Gastrocnemius medialis (tissue), 4 donors: ENCODE results near the gene ASCC1. TPM values are rescaled to one million over a fixed set of nuclear protein-coding genes. Genes with fewer than 3 reads are reported as not detected.
A peak's percentile ranks its signal among the peaks of the same experiment; 100 is the strongest.

Source experiments
- ATAC-seq, 2 donors: fragments of 150-250 bp; one replicate each; pipeline ENCODE4 v1.9.1; 2016
- DNase-seq, 2 donors: peaks; one replicate each; pipeline ENCODE4 v3.0.0-alpha.2; 2019
- H3K27ac ChIP-seq, 4 donors: fragments of 200-600 bp; sonication (generic); 1 replicate in 1 of 4; 2 replicates in 3 of 4; pipeline ENCODE4 v1.5.1; 2016 to 2018; ENCODE audit warnings: mild to moderate bottlenecking in 2 of 4, moderate library complexity in 1 of 4
- H3K27me3 ChIP-seq, 3 donors: fragments of 200-600 bp; sonication (generic) in 2 of 3; 1 replicate in 1 of 3; 2 replicates in 2 of 3; pipeline versions ENCODE4 v1.5.1 to v1.6.0; 2016 to 2019; ENCODE audit warnings: mild to moderate bottlenecking in 1 of 3, moderate library complexity in 1 of 3
- H3K36me3 ChIP-seq, 2 donors: fragments of 200-600 bp; sonication (generic) in 1 of 2; one replicate each; pipeline ENCODE4 v1.5.1; 2017 to 2018
- H3K4me1 ChIP-seq, 2 donors: fragments of 200-600 bp; sonication (generic) in 1 of 2; one replicate each; pipeline ENCODE4 v1.5.1; 2016 to 2017; ENCODE audit warnings: mild to moderate bottlenecking in 2 of 2
- H3K4me3 ChIP-seq, 4 donors: fragments of 200-600 bp; sonication (generic) in 3 of 4; 1 replicate in 1 of 4; 2 replicates in 3 of 4; pipeline ENCODE4 v1.5.1; 2016 to 2019; ENCODE audit warnings: mild to moderate bottlenecking in 2 of 4
- H3K9me3 ChIP-seq, 3 donors: fragments of 200-600 bp; sonication (generic) in 2 of 3; 1 replicate in 1 of 3; 2 replicates in 2 of 3; pipeline ENCODE4 v1.5.1; 2016 to 2019
- CTCF ChIP-seq, 5 experiments: fragments of 450-650 bp in 3 of 5; fragments of 200-600 bp in 2 of 5; sonication (generic) in 2 of 5; IDR thresholded peaks in 4 of 5; conservative IDR thresholded peaks in 1 of 5; 1 replicate in 4 of 5; 2 replicates in 1 of 5; pipeline ENCODE4 v1.5.1; 2016 to 2019; ENCODE audit warnings: antibody characterized with exemption in 5 of 5, mild to moderate bottlenecking in 3 of 5, moderate library complexity in 3 of 5
- POLR2A ChIP-seq, 2 donors: fragments of 450-650 bp; IDR thresholded peaks; one replicate each; pipeline ENCODE4 v1.6.1; 2017; ENCODE audit warnings: antibody characterized with exemption in 2 of 2, mild to moderate bottlenecking in 2 of 2, moderate library complexity in 2 of 2
- in situ Hi-C, 4 donors: fragments of 200-750 bp; cut with MboI; loops; one replicate each; pipeline versions ENCODE4 v1.15.0 to v1.8.0; 2017; ENCODE audit warnings: low sequenced_read_pairs in 4 of 4
- intact Hi-C: fragments of 100-400 bp; cut with DNase I; formaldehyde crosslinking; loops from one replicate; pipeline ENCODE4 v1.15.1; 2023; ENCODE audit warnings: low total_unique reads
- total RNA-seq, 4 donors: library from RNA; depleted of rRNA; stranded (reverse); fragments of >200 nt; gene quantifications; one replicate each; pipeline versions ENCODE4 v1.1.0 to v1.2.3, GENCODE V29; 2016

Gene ASCC1
- total RNA-seq, 4 donors from 2014 or later, result 26.1 to 31.1 (median 29.6) TPM

DNA sequence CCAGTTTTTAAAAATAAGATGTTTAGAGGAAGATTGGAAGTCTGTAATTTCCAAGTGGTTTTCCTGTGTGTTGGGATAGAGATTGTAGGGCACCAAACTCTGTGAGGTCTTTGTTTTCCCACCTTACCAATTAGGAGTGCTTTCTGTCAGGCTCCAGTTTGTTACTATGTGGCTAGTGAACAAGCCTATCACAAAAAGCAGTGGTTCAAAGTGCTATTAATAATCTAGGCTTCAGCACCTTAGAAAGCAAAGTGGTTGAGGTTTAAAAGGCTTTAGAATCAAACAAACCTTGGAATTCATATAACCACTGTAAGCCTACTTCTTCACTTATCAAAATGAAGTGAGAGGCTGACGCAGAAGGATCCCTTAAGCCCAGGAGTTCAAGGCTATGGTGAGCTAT is 11.4 kb downstream of the ASCC1 start:
- H3K36me3 ChIP-seq, result peaks cover 0 to 22% of the 10 kb centered on the region in 2 donors
- intact Hi-C loops, result no loop called here
- no peaks in the 10 kb centered on the region for H3K27me3 ChIP-seq
- peaks cover 10 to 12% of the 10 kb centered on the region in 2 donors for H3K4me1 ChIP-seq
- ATAC-seq (peak in 1 of 2 donors; percentile 29), DNase-seq (no peak)
- TF ChIP-seq CTCF (IDR thresholded peaks at IDR 0.05 in 4 of 5, conservative IDR thresholded peaks at IDR 0.05 in 1 of 5) (no peak), POLR2A (IDR thresholded peaks at IDR 0.05) (no peak)
- H3K4me3 ChIP-seq, result no peak overlapping the region
- H3K9me3 ChIP-seq, result no peaks in the 10 kb centered on the region
- H3K27ac ChIP-seq, result peak overlapping the region; percentile 50 to 78 (median 66)
- in situ Hi-C loops, result loop anchor here in 1 of 4 donors (25.0 kb wide), 1 partner anchor 133 kb away; no protein-coding TSS in a partner anchor

- DNase-seq, result no peak
- Histone ChIP-seq H3K4me3 (no peak overlapping the region), H3K27ac (peak overlapping the region; percentile 50 to 78 (median 66)), H3K27me3 (no peaks in the 10 kb centered on the region), H3K4me1 (peaks cover 10 to 12% of the 10 kb centered on the region in 2 donors), H3K9me3 (no peaks in the 10 kb centered on the region), H3K36me3 (peaks cover 0 to 25% of the 10 kb centered on the region in 2 donors)
- peak; percentile 72 to 83 for ATAC-seq
- intact Hi-C loops, result no loop called here
- in situ Hi-C loops, result loop anchor here in 1 of 4 donors (25.0 kb wide), 1 partner anchor 133 kb away; no protein-coding TSS in a partner anchor
- TF ChIP-seq CTCF (IDR thresholded peaks at IDR 0.05 in 4 of 5, conservative IDR thresholded peaks at IDR 0.05 in 1 of 5), result no peak
- no peak for TF ChIP-seq POLR2A (IDR thresholded peaks at IDR 0.05)
Observed at GRCh38 chr10:72204296-72204695, 11.8 kb downstream of the ASCC1 start.

DNA sequence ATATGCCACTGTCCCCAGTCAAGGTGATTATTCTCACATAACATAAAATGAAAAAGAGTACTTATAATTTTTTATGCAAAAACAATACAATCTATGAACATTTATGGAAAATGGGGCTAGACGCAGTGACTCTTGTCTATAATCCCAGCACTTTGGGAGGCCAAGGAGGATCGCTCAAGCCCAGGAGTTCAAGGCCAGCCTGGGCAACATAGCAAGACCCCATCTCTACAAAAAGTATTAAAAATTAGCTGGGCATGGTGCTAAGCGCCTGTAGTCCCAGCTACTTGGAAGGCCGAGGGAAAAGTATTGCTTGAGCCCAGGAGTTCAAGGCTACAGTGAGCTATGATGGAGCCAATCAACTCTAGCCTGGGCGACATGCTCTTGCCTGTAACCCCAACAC is 14.8 kb downstream of the ASCC1 start:
- peaks cover 2 to 22% of the 10 kb centered on the region in 2 donors for H3K36me3 ChIP-seq
- in situ Hi-C loops (loop anchor here in 1 of 4 donors (25.0 kb wide), 1 partner anchor 136 kb away; no protein-coding TSS in a partner anchor), intact Hi-C loops (no loop called here)
- DNase-seq (no peak), ATAC-seq (no peak)
- no peak overlapping the region for H3K4me3 ChIP-seq
- no peak overlapping the region for H3K27ac ChIP-seq
- H3K27me3 ChIP-seq, result no peaks in the 10 kb centered on the region
- TF ChIP-seq CTCF (IDR thresholded peaks at IDR 0.05 in 4 of 5, conservative IDR thresholded peaks at IDR 0.05 in 1 of 5) (no peak), POLR2A (IDR thresholded peaks at IDR 0.05) (no peak)
- H3K4me1 ChIP-seq, result peaks cover 10 to 12% of the 10 kb centered on the region in 2 donors
- no peaks in the 10 kb centered on the region for H3K9me3 ChIP-seq

- Histone ChIP-seq H3K4me3 (no peak overlapping the region), H3K27me3 (no peaks in the 10 kb centered on the region), H3K9me3 (no peaks in the 10 kb centered on the region), H3K27ac (no peak overlapping the region), H3K4me1 (peaks cover 10 to 12% of the 10 kb centered on the region in 2 donors), H3K36me3 (peaks cover 2 to 26% of the 10 kb centered on the region in 2 donors)
- TF ChIP-seq CTCF (IDR thresholded peaks at IDR 0.05 in 4 of 5, conservative IDR thresholded peaks at IDR 0.05 in 1 of 5) (no peak), POLR2A (IDR thresholded peaks at IDR 0.05) (no peak)
- intact Hi-C loops (no loop called here), in situ Hi-C loops (loop anchor here in 1 of 4 donors (25.0 kb wide), 1 partner anchor 136 kb away; no protein-coding TSS in a partner anchor)
- DNase-seq (no peak), ATAC-seq (no peak)
Observed at GRCh38 chr10:72200883-72201282, 15.2 kb downstream of the ASCC1 start.

DNA sequence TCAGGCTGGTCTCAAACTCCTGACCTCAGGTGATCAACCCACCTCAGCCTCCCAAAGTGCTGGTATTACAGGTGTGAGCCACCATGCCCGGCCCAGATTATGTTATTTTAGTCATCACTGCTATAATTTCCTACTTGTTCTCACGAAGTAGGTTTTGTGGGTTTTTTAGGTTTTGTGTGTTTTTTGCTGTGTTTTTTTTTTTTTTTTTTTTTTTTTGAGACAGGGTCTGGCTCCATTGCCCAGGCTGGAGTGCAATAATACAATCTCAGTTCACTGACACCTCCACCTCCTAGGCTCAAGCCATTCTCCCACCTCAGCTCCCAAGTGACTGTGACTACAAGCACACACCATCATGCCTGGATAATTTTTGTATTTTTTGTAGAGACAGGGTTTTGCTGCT is 21.1 kb downstream of the ASCC1 start:
- ATAC-seq, result no peak
- H3K27ac ChIP-seq, result no peak overlapping the region
- H3K9me3 ChIP-seq, result no peaks in the 10 kb centered on the region
- no peak overlapping the region for H3K4me3 ChIP-seq
- in situ Hi-C loops, result no loop called here
- no peaks in the 10 kb centered on the region for H3K27me3 ChIP-seq
- H3K4me1 ChIP-seq, result no peaks in the 10 kb centered on the region
- DNase-seq, result no peak
- TF ChIP-seq CTCF (IDR thresholded peaks at IDR 0.05 in 4 of 5, conservative IDR thresholded peaks at IDR 0.05 in 1 of 5), result no peak
- TF ChIP-seq POLR2A (IDR thresholded peaks at IDR 0.05), result no peak
- intact Hi-C loops, result no loop called here
- H3K36me3 ChIP-seq, result peaks cover 6 to 32% of the 10 kb centered on the region in 2 donors
